ENCODE data around the gene PALD1.

GRCh38 chr10:70444744-70445143 lies 33.8 kb upstream of the PALD1 start:
- TF ChIP-seq POLR2A (IDR thresholded peaks at IDR 0.05; ENCODE audit: low read length) = no peak
- no peak for TF ChIP-seq GATA1 (IDR thresholded peaks at IDR 0.05; ENCODE audit: low read depth, low read length)

Data from erythroblast (primary cell).